ENCODE results near the gene REG3G.

The REG3G gene

DNA sequence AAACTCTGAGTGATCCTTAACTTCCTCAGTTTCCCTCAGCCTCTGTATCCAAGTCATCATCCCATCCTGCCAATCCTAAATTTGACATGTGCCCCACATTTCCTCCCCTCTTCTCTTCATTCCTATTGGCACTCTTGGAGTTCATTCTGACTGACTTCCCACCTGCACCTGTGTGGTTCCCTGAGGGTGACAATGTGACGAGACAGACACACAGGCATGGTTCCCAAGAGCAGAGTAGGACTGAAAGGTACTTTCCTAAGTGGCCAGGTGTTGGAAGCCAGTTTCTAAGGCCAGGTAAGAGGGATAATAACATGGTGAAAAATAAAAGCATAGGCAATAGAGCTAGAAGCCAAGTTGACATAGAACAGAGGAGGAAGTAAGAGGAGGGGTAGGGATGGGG lies 24.2 kb upstream of the REG3G start:
- H2BK5ac ChIP-seq (ENCODE audit: low read depth, low read length, poor library complexity, severe bottlenecking): no peak overlapping the region
- no peak overlapping the region for H4K91ac ChIP-seq (ENCODE audit: low read length)
- no peaks in the 10 kb centered on the region for H3K79me1 ChIP-seq (replicated peaks; ENCODE audit: low read length, poor library complexity, severe bottlenecking)
- no peak overlapping the region for H3K4me2 ChIP-seq (ENCODE audit: low read length, poor library complexity, severe bottlenecking)
- H3K9ac ChIP-seq (ENCODE audit: low read length): no peak overlapping the region
- no peaks in the 10 kb centered on the region for H3K27me3 ChIP-seq (ENCODE audit: control insufficient read depth in 1 of 2, insufficient read depth in 1 of 2, low read length in 2 of 2)
- no peak overlapping the region for H2BK15ac ChIP-seq (ENCODE audit: low read depth, poor library complexity, severe bottlenecking)
- H3K23ac ChIP-seq (ENCODE audit: low read length in 2 of 2): no peak overlapping the region
- no peak overlapping the region for H2BK12ac ChIP-seq (ENCODE audit: low read length in 2 of 2)
- H3K18ac ChIP-seq (ENCODE audit: low read depth in 1 of 2, low read length in 2 of 2): no peak overlapping the region
- no peak overlapping the region for H2AFZ ChIP-seq (ENCODE audit: low read depth, low read length)
- no peak overlapping the region for H3K27ac ChIP-seq (ENCODE audit: low read length, poor library complexity, severe bottlenecking)
- H3K4me1 ChIP-seq (ENCODE audit: control insufficient read depth, insufficient read depth, low read depth, low read length): no peaks in the 10 kb centered on the region
- no peak overlapping the region for H4K8ac ChIP-seq (ENCODE audit: low read length)
- H2BK120ac ChIP-seq (ENCODE audit: low read depth, low read length): no peak overlapping the region
- WGBS: 77% methylated on average over 1 of the region's 1 CpG
- H3K36me3 ChIP-seq (ENCODE audit: control insufficient read depth in 1 of 2, insufficient read depth in 2 of 2, low read depth in 1 of 2, low read length in 2 of 2): no peaks in the 10 kb centered on the region
- no peak for DNase-seq
- H3K9me3 ChIP-seq (ENCODE audit: control insufficient read depth, low read length): no peaks in the 10 kb centered on the region
- no peak overlapping the region for H3K4ac ChIP-seq (ENCODE audit: low read depth in 1 of 2, low read length in 2 of 2)
- H2AK5ac ChIP-seq (ENCODE audit: low read length, severe bottlenecking): no peak overlapping the region
- no peak overlapping the region for H3K14ac ChIP-seq (ENCODE audit: low read length in 2 of 2)
- H3K4me3 ChIP-seq (ENCODE audit: insufficient read depth in 1 of 2, low read depth in 1 of 2, low read length in 2 of 2): no peak overlapping the region

GRCh38 chr2:79004680-79005079 lies 20.8 kb upstream of the REG3G start:
- Histone ChIP-seq H2BK5ac (ENCODE audit: low read depth, low read length, poor library complexity, severe bottlenecking) (no peak overlapping the region), H3K4ac (ENCODE audit: low read depth in 1 of 2, low read length in 2 of 2) (no peak overlapping the region), H3K27me3 (ENCODE audit: control insufficient read depth in 1 of 2, insufficient read depth in 1 of 2, low read length in 2 of 2) (no peaks in the 10 kb centered on the region), H3K14ac (ENCODE audit: low read length in 2 of 2) (no peak overlapping the region), H3K18ac (ENCODE audit: low read depth in 1 of 2, low read length in 2 of 2) (no peak overlapping the region), H3K27ac (ENCODE audit: low read length, poor library complexity, severe bottlenecking) (no peak overlapping the region), H2AFZ (ENCODE audit: low read depth, low read length) (no peak overlapping the region), H3K9ac (ENCODE audit: low read length) (no peak overlapping the region), H3K79me1 (replicated peaks; ENCODE audit: low read length, poor library complexity, severe bottlenecking) (no peaks in the 10 kb centered on the region), H3K23ac (ENCODE audit: low read length in 2 of 2) (no peak overlapping the region), H4K91ac (ENCODE audit: low read length) (no peak overlapping the region), H2BK120ac (ENCODE audit: low read depth, low read length) (no peak overlapping the region), H2BK12ac (ENCODE audit: low read length in 2 of 2) (no peak overlapping the region), H3K9me3 (ENCODE audit: control insufficient read depth, low read length) (no peaks in the 10 kb centered on the region), H3K4me2 (ENCODE audit: low read length, poor library complexity, severe bottlenecking) (no peak overlapping the region), H2AK5ac (ENCODE audit: low read length, severe bottlenecking) (no peak overlapping the region), H3K4me3 (ENCODE audit: insufficient read depth in 1 of 2, low read depth in 1 of 2, low read length in 2 of 2) (no peak overlapping the region), H3K4me1 (ENCODE audit: control insufficient read depth, insufficient read depth, low read depth, low read length) (no peaks in the 10 kb centered on the region), H3K36me3 (ENCODE audit: control insufficient read depth in 1 of 2, insufficient read depth in 2 of 2, low read depth in 1 of 2, low read length in 2 of 2) (no peaks in the 10 kb centered on the region), H2BK15ac (ENCODE audit: low read depth, poor library complexity, severe bottlenecking) (no peak overlapping the region), H4K8ac (ENCODE audit: low read length) (no peak overlapping the region)
- WGBS: 28% methylated on average over 4 of the region's 5 CpGs
- no peak for DNase-seq

- H2BK120ac ChIP-seq (ENCODE audit: low read depth, low read length): no peak overlapping the region
- H3K36me3 ChIP-seq (ENCODE audit: control insufficient read depth in 1 of 2, insufficient read depth in 2 of 2, low read depth in 1 of 2, low read length in 2 of 2): no peaks in the 10 kb centered on the region
- H3K27ac ChIP-seq (ENCODE audit: low read length, poor library complexity, severe bottlenecking): no peak overlapping the region
- no peak overlapping the region for H3K4ac ChIP-seq (ENCODE audit: low read depth in 1 of 2, low read length in 2 of 2)
- H3K14ac ChIP-seq (ENCODE audit: low read length in 2 of 2): no peak overlapping the region
- no peak overlapping the region for H3K4me3 ChIP-seq (ENCODE audit: insufficient read depth in 1 of 2, low read depth in 1 of 2, low read length in 2 of 2)
- no peak overlapping the region for H2BK12ac ChIP-seq (ENCODE audit: low read length in 2 of 2)
- no peak for DNase-seq
- H3K9me3 ChIP-seq (ENCODE audit: control insufficient read depth, low read length): no peaks in the 10 kb centered on the region
- no peak overlapping the region for H2AK5ac ChIP-seq (ENCODE audit: low read length, severe bottlenecking)
- H3K27me3 ChIP-seq (ENCODE audit: control insufficient read depth in 1 of 2, insufficient read depth in 1 of 2, low read length in 2 of 2): no peaks in the 10 kb centered on the region
- no peak overlapping the region for H3K9ac ChIP-seq (ENCODE audit: low read length)
- H2BK5ac ChIP-seq (ENCODE audit: low read depth, low read length, poor library complexity, severe bottlenecking): no peak overlapping the region
- no peaks in the 10 kb centered on the region for H3K79me1 ChIP-seq (replicated peaks; ENCODE audit: low read length, poor library complexity, severe bottlenecking)
- no peak overlapping the region for H2AFZ ChIP-seq (ENCODE audit: low read depth, low read length)
- no peak overlapping the region for H3K23ac ChIP-seq (ENCODE audit: low read length in 2 of 2)
- no peak overlapping the region for H4K8ac ChIP-seq (ENCODE audit: low read length)
- no peak overlapping the region for H3K18ac ChIP-seq (ENCODE audit: low read depth in 1 of 2, low read length in 2 of 2)
- no peak overlapping the region for H4K91ac ChIP-seq (ENCODE audit: low read length)
- WGBS: 54% methylated on average over 3 of the region's 3 CpGs
- no peaks in the 10 kb centered on the region for H3K4me1 ChIP-seq (ENCODE audit: control insufficient read depth, insufficient read depth, low read depth, low read length)
- no peak overlapping the region for H3K4me2 ChIP-seq (ENCODE audit: low read length, poor library complexity, severe bottlenecking)
- H2BK15ac ChIP-seq (ENCODE audit: low read depth, poor library complexity, severe bottlenecking): no peak overlapping the region
Observed at GRCh38 chr2:79005216-79005615, 20.3 kb upstream of the REG3G start.

- no peak overlapping the region for H3K27ac ChIP-seq (ENCODE audit: low read length, poor library complexity, severe bottlenecking)
- H3K18ac ChIP-seq (ENCODE audit: low read depth in 1 of 2, low read length in 2 of 2): no peak overlapping the region
- H2AK5ac ChIP-seq (ENCODE audit: low read length, severe bottlenecking): no peak overlapping the region
- H3K79me1 ChIP-seq (replicated peaks; ENCODE audit: low read length, poor library complexity, severe bottlenecking): no peaks in the 10 kb centered on the region
- no peak overlapping the region for H3K14ac ChIP-seq (ENCODE audit: low read length in 2 of 2)
- H3K23ac ChIP-seq (ENCODE audit: low read length in 2 of 2): no peak overlapping the region
- H2BK15ac ChIP-seq (ENCODE audit: low read depth, poor library complexity, severe bottlenecking): no peak overlapping the region
- no peak overlapping the region for H2BK120ac ChIP-seq (ENCODE audit: low read depth, low read length)
- DNase-seq: no peak
- H3K27me3 ChIP-seq (ENCODE audit: control insufficient read depth in 1 of 2, insufficient read depth in 1 of 2, low read length in 2 of 2): no peaks in the 10 kb centered on the region
- no peaks in the 10 kb centered on the region for H3K9me3 ChIP-seq (ENCODE audit: control insufficient read depth, low read length)
- no peak overlapping the region for H3K4me3 ChIP-seq (ENCODE audit: insufficient read depth in 1 of 2, low read depth in 1 of 2, low read length in 2 of 2)
- H3K4me2 ChIP-seq (ENCODE audit: low read length, poor library complexity, severe bottlenecking): no peak overlapping the region
- H3K9ac ChIP-seq (ENCODE audit: low read length): no peak overlapping the region
- no peak overlapping the region for H2BK12ac ChIP-seq (ENCODE audit: low read length in 2 of 2)
- no peak overlapping the region for H4K8ac ChIP-seq (ENCODE audit: low read length)
- H3K4me1 ChIP-seq (ENCODE audit: control insufficient read depth, insufficient read depth, low read depth, low read length): no peaks in the 10 kb centered on the region
- 89% methylated on average over 2 of the region's 2 CpGs for WGBS
- H2BK5ac ChIP-seq (ENCODE audit: low read depth, low read length, poor library complexity, severe bottlenecking): no peak overlapping the region
- H2AFZ ChIP-seq (ENCODE audit: low read depth, low read length): no peak overlapping the region
- H4K91ac ChIP-seq (ENCODE audit: low read length): peak overlapping the region; percentile 20
- H3K36me3 ChIP-seq (ENCODE audit: control insufficient read depth in 1 of 2, insufficient read depth in 2 of 2, low read depth in 1 of 2, low read length in 2 of 2): no peaks in the 10 kb centered on the region
- H3K4ac ChIP-seq (ENCODE audit: low read depth in 1 of 2, low read length in 2 of 2): no peak overlapping the region
Observed at GRCh38 chr2:79009388-79009787, 16.1 kb upstream of the REG3G start.
